HG03558 (cell line): ENCODE results near the gene RCAN2.
"Not testable (repeated sequence)": the region's sequence is repeated elsewhere in the genome, so short reads cannot be mapped to it uniquely, and the experiment has no call there.

Experiments used
- ATAC-seq: cut with Tn5 transposase; IDR thresholded peaks from one replicate; pipeline ENCODE4 v1.9.1; 2021; ENCODE audit warnings: moderate number of reproducible peaks; ENCODE audit not compliant: unreplicated experiment; ENCODE audit errors: extremely low read depth

RCAN2 gene

DNA sequence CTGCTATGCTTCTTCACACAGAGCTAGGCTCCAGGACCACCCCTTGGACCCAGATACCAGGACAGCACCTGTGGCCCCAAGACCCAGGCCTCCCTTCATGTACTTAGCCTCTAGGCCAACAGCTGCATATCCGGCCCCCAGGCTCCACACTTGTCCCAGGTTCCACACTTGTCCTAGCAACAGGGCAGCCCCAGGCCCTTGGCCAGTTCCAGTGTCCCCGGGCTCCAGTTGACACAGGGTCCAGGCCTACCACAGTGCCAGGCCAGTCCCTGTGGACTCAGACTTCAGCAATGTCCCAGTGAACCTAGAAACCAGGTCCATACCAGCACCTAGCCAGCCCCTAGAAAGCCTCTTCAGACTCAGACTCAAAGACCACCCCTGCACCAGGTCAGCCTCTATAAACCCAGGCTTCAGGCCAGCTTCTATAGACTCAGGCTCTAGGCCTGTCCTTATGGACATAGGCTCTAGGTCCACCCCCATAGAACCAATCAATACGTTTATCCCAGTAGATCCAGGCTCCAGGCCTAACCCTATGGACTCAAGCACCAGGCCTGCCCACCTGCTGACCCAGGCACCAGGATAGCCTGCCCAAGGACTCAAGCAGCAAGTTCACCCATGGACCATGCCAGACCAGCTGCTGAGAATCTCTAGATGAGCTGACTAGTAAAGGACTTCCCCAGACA, 46.3 kb downstream of the RCAN2 start:
- no peak for ATAC-seq

DNA sequence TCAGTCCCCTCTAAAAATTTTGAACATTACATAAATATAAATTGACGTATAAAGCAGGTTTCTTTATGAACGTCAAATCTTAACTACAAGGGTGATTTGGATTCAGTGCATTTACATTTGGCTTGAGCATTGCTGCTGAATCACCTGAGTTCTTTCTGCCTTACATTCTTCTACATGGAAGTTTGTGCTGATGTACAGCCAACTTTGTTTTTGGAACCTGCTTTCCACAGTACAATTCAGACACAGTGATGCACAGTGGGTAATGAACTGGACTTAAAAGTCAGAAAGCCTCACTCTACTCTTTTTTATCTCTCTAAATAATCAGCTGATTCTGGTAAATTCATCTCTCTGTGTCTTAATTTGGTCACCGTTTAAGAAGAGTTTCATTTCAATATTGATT, 47.6 kb downstream of the RCAN2 start:
- no peak for ATAC-seq

DNA sequence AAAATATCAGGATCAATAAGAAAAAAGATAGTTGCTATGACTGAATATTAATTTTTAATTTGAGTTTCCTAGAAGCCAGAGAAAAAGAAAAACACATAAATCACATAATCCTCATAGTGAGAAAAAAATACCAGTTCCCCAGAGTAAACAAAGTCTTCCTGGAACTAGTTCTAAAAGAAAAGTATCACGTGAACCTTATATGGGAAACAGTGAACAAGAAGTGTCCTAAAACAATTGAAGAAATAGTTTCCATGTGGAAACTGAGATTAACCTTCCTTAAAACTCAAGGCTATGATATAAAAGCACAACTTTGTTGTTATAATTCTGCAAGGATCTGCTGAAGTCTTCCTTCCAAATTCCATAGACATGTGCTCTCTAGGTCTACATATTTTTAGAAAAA, 50.6 kb downstream of the RCAN2 start:
- ATAC-seq, result no peak

DNA sequence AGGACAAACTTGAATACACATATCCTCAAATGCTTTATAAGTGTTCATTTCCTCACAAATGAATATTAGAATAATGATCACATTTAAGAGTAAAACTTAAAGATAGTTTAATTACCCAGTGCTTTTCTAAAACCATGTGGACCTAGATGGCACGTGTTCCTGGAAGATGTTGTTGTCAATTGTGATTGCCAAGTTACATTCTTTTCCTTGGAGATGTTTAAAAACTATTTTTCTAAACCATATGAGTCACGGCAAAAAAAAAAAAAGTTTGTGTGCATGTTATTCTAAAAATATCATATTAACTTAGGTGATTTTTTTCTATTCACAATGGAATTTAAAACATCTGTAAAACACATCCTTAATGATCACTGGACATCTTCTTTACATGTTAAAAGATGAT, 51.1 kb downstream of the RCAN2 start:
- no peak for ATAC-seq

DNA sequence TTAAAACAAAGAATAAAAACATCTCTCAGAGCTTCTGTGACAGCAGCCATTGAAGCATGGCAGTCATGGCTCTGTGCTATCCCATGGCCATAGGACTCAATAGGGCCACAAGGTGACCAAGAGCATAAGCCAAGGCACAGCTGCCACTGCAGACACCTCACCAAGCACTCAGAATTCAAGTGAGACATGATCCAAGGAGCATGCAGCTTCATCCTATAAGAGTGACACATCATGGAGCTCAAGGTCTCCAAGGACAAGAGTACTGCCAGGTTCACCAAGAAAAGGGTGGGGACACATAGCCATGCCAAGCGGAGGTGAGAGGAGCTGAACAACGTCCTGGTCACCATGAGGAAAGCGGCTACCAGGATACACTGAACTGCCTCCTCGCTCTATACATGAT, 53.0 kb downstream of the RCAN2 start:
- ATAC-seq, result no peak

DNA sequence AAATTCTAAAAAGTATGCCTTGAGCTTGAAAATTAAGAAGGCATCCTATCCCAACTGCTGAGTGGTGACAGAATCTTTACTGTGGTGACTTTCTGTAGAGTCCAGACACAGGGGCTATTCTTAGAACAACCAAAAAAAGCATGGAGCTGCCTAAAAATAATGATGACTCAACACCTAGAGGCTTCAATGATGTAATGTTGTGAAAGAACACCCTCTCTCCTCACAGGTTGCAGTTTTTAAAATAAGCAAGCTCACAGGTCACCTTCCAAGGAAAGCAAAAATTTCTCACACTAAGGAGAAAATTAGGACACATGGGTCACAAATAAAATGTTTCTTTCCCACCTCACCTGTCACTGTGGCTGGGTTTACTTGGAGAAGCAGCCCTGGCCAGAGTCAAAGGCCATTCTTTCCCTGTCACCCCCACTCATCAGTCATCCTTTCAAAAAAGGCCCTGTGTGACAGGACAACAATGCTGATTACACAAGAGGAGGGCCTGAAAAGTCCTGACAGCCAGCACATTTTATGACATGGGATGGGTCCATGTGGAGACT, 53.5 kb downstream of the RCAN2 start:
- ATAC-seq, result no peak

DNA sequence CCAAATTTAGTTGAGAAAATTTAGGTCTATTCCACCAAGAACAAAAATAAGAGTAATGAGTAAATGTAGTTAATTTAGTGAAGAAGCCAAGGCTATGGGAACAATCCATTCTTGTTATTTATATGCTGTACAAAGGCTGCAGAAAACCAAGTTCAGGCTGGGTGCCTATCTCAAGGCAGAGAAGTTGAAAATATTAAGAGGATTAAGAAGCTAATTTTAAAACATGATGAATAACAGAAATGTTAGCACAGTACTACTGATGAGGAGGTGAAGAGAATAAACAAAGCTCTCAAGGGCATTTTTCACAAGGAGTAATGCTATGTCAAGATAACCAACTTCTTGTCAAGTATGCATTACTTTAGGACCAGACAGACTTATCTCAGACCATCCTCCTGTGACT, 68.6 kb downstream of the RCAN2 start:
- ATAC-seq, result no peak

DNA sequence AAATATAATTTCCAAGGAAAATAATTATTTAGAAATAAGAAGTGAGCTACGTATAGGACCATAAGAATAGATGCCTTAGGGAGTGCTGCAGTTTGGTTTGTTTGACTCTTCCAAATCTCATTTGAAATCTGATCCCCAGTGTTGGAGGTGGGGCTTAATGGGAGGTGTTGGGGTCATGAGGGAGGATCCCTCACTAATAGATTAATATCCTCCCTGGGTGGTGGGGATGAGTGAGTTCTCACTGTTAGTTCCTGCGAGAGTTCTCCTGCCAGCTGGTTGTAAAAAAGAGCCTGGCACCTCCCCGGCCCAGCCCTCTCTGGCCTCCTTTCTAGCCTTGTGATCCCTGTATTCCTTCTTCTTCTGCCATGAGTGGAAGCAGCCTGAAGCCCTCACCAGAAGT, 69.3 kb downstream of the RCAN2 start:
- ATAC-seq, result no peak

DNA sequence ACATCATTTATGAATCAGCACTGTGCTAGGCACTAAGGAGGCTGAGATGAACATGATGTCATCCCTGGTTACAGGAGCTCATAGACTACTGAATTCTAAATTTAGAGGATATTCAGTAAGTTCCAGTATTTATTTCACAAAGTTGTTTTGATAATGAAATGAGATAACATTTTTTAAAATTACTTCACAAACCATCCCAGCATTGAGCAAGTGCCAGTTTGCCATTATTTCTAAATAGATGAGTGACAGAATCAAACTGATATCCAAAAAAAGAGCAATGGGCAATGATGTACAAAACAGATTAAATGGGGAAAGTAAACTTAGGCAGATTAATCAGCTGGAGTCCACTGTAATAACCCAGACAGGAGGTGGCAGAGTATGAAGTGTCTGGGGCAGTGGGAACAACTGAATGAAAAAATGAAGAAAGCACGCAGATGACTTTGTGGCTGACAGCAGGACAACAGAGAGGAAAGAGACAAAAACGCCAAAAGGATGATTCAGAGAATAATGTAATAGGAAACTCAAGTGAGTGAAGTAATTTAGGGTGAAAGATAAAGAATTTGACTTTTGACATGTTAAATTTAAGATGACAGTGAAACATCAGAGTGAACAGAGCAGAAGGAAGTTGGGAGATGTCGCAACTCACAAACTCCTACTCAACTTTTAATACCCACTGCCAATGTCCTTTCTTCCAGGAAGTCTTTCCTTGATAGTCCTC, 70.2 kb downstream of the RCAN2 start:
- no peak for ATAC-seq

DNA sequence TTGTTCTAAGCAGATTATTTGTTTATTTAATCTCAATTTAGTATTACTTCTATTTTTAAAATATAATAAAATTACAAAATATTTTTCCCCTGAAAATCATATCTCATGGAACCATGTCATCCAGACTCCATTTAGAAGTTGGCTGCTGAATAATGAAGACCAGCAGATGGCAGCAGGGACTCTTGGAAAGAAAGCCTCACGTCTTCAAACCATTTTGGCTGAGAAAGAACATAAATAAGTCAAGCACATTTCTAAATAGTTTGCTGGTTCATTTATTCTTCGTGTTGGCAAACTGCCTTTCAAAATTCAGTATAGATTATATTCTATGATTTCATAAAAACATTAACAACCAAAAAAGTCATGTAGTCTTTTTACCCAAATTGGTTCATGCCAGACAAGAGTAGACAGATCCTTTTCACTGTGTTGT, 71.7 kb downstream of the RCAN2 start:
- no peak for ATAC-seq

DNA sequence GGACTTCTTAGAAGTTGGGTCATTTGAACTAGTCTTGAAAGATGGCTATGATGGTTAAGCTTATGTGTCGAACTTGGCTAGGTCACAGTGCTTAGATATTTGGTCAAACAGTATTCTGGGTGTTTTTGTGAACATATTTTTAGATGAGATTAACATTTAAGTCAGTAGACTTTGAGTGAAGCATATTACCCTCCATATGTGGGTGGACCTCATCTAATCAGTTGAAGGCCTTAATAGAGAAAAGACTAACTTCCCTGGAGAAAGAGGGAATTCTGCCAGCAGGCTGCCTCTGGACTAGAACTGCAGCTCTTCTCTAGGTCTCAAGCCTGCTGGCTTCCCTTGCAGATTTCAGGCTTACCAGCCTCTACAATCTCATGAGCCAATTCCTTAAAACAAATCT, 76.9 kb downstream of the RCAN2 start:
- no peak for ATAC-seq

DNA sequence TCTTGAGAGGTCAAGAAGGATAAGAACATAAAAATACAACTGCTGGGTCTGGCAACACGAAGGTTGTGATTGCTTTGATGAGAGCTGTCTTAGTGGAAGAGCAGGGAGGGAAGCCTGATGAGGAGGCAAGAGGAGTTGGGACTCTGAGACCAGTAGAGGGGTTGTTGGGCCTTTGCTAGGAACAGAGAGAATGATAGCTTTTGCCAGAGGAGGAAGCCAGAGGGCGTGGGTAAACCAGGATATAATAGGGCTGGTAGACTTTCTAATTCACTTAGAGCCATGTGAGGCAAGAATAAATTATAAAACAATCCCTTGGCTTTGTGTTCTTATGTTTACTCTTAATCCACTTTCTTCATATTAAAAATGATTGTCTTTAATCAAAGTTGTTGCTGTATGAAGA, 78.6 kb downstream of the RCAN2 start:
- no peak for ATAC-seq

DNA sequence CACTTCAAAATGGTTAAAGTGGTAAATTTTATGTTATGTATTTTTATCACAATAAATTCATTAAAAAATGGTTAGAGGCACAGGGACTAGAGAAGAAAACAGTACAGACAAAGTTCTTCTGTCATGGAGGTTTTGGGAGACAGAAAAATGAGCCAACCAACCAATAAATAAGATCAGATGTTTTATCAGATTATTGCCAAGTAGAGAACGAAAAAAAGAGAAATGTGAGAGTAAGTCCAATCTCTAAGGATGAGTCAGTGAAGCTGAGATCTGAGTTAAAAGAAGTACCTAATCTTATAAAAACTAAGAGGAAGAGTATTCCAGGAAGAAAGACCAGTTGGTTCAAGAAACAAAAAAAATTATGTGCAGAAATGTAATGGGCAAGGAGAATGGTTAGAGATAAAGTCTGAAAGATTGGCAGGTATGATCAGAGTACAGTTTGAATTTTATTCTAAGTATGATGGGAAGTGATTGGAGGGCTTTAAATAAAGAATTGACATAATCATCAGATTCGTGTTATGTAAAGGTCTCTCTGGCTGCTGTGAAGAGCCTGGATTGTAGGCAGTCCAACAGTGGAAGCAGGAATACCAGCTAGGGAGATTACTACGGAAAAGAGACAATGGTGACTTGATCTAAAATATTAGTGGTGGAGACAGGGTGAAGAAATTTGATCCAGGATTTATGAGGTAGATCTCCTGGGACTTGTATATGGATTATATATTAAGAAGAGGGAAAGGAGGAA, 79.6 kb downstream of the RCAN2 start:
- ATAC-seq, result no peak

DNA sequence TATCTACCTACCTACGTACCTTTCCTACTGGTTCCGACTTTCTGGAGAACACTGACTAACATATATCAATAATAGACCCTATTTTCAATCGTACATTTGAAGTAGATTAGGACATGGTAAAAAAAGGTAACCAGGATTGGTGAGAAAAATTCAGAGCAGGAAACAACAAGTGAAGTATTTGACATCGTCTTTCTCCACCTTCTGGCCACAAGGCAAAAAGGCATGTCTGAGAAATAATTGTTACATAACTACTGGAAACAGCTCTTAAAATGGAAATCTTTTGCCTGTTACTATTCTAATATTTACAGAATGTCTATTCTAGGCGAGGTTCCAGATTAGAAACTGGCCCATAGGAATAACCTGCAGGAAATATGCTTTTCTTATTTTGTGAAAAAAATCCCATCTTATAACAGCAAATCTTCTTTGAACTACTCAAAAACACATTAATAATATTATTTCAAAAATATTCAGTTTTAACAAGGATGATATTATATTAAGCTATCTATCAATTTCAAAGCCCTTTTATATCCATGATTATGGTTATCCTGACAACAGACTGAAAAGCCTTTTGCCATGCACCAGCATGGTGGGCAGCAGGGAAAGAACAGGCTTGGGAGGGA, 80.8 kb downstream of the RCAN2 start:
- no peak for ATAC-seq

DNA sequence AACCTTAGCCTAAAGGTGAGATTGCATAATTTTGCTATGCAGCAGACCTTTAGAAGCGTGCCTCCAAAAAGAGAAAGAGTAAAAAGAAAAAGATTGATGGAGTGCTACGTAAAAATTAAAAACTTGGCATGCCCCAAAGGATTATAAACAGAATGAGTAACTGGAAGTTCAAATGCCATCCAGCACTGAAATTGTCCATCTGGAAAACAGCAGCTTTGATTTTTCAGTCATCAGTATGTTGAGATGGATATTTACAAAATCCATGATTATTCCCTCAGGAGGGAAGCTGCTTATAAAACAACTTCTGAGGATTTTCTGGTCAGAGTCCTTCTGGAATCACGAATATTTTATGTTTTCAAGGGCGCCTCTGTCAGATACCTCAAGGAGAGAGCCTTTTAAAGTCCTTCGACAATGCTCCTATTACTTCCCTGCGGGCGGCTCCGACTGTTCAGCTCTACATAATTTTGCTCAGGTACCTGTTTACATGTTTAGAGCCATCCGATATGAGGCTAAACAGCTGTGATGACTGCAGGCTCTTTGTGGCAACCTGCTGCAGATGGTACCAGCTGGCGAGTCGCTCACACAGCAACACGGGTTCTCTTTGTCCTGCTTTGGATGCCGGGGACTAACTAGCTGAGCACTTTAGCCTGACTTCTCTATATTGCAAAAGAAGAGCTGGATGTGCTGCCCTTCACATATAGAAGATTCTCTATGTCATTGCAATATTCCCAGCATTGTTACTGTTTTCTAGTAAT, 83.3 kb downstream of the RCAN2 start:
- ATAC-seq, result no peak

DNA sequence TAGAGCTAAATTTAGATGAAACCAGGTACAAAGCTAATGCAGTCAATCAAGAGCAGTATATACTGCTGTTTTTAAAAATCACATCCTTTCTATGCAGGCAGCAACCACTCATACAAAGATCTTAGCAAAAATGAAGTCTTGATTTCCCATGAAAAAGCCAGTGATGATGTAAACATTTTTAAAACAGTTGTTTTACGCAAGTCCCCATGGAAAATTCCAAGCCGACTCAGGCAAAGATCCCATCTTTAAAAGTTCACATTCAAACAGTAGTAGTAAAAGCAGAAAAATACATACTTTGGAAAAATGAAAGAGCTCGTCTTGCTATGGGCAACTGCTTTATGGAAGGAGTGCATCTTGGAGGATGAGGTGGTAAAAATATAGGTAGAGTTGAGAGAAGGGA, 84.0 kb downstream of the RCAN2 start:
- no peak for ATAC-seq

DNA sequence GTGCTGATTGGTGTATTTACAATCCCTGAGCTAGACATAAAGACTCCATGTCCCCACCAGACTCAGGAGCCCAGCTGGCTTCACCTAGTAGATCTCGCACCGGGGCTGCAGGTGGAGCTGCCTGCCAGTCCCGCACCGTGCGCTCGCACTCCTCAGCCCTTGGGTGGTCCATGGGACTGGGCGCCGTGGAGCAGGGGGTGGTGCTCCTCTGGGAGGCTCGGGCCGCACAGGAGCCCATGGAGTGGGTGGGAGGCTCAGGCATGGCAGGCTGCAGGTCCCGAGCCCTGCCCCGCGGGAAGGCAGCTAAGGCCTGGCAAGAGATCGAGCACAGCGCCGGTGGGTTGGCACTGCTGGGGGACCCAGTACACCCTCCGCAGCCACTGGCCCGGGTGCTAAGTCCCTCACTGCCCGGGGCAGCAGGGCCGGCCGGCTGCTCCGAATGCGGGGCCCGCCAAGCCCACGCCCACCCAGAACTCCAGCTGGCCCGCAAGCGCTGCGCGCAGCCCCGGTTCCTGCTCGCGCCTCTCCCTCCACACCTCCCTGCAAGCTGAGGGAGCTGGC, 85.5 kb downstream of the RCAN2 start:
- ATAC-seq, result not testable (repeated sequence)

DNA sequence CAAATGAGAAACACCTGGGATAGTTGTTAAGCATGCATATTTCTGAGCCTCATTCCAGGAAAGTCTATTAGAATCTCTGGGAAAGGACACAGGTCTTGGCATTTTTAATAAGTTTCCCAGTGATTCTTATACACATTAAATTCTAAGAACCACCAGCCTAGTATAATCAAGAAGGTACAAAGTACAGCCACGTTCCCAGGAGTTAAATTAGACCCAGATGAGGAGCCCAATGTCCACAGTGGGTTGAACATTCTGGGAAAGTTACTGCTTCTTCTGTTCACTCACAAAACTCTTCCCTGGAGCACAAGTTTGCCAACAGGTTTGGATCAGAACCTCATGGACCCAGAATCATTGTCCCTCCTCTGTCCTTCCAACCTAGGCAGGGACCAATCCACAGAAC, 90.4 kb downstream of the RCAN2 start:
- no peak for ATAC-seq

DNA sequence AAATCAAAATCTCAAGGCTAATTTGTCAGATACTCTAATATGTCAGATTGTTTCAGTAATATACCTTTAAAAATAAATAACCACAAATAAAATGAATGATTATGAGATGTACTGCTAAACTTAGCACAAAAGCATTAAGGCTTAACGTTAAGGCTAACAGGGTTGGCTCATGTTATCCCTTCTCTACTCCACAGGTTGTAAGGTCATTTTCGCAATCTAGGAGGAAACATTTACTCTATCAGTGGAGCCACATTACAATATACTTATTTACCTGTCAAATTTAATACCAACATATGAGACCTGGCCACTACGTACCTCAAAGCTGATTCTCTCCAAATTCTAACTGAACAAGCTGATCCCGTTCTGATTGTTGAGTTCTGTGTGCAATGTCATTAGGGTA, 95.7 kb downstream of the RCAN2 start:
- ATAC-seq, result no peak

DNA sequence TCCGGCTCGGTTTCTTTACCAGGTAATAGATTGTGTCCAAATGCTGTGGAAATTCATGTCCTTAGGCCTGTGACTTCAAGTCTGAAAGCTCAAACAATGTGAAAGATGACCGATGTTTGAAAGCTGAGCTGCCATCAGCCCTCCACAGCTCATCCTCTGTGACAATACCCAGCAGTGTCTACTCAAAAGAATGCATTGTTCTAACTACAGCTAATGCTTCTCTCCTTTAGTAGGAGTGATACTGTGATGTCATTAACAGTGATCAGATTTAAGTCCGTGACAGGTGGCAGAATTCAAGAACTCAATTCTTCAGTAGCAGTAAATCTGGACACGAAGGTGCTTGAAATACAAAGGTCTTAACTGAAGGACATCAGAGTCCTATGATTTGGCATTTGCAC, 97.3 kb downstream of the RCAN2 start:
- ATAC-seq, result no peak
